ENCODE results near the gene VASH1.

GRCh38 chr14:76780360-76780759 is 19.1 kb downstream of the VASH1 start:
- TF ChIP-seq POLR2A (IDR thresholded peaks at IDR 0.05; ENCODE audit: low read length) (no peak), MAX (IDR thresholded peaks at IDR 0.05) (no peak), CTCF (IDR thresholded peaks at IDR 0.05) (no peak), ESRRA (IDR thresholded peaks at IDR 0.05; ENCODE audit: borderline replicate concordance, low read length) (no peak), PBX3 (IDR thresholded peaks at IDR 0.05) (no peak), BHLHE40 (IDR thresholded peaks at IDR 0.05; ENCODE audit: low read depth, low read length) (no peak), MAFK (IDR thresholded peaks at IDR 0.05; ENCODE audit: partially characterized antibody) (no peak), CHD4 (IDR thresholded peaks at IDR 0.05; ENCODE audit: borderline replicate concordance) (no peak), GATA3 (IDR thresholded peaks at IDR 0.05; ENCODE audit: borderline replicate concordance) (no peak), USF2 (IDR thresholded peaks at IDR 0.05) (no peak), JUNB (IDR thresholded peaks at IDR 0.05) (no peak), CHD2 (IDR thresholded peaks at IDR 0.05; ENCODE audit: low read length, partially characterized antibody) (no peak), POLR2AphosphoS2 (conservative IDR thresholded peaks at IDR 0.05; ENCODE audit: low read length) (no peak), FOXS1 (CRISPR knock-in tag; IDR thresholded peaks at IDR 0.05) (no peak)
